SKM-1 (cell line): ENCODE results near the gene CFAP69.

Source experiments
- DNase-seq: peaks from one replicate; lab custom pipeline; 2025; ENCODE audit not compliant: unreplicated experiment; lab: John Stamatoyannopoulos, UW

Gene CFAP69

DNA sequence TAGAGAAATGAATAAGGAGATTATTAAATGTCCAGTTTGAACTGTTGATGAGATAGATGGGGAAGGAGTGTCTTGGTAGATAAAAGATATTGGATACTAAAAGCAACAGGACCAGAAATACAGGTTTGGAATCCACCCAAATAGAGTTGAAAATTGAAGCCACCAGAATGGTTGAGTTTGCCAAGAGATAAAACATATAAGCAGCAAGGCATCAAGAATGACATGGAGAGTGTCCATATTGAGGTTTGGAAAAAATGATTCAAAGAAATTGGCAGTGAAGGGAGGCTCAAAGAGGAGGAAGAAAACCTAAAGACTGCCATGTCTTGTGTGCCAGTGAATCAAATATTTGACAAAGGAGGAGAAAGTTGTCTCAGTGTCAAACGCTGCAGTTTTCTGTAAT is 24.2 kb downstream of the CFAP69 start:
- no peak for DNase-seq

DNA sequence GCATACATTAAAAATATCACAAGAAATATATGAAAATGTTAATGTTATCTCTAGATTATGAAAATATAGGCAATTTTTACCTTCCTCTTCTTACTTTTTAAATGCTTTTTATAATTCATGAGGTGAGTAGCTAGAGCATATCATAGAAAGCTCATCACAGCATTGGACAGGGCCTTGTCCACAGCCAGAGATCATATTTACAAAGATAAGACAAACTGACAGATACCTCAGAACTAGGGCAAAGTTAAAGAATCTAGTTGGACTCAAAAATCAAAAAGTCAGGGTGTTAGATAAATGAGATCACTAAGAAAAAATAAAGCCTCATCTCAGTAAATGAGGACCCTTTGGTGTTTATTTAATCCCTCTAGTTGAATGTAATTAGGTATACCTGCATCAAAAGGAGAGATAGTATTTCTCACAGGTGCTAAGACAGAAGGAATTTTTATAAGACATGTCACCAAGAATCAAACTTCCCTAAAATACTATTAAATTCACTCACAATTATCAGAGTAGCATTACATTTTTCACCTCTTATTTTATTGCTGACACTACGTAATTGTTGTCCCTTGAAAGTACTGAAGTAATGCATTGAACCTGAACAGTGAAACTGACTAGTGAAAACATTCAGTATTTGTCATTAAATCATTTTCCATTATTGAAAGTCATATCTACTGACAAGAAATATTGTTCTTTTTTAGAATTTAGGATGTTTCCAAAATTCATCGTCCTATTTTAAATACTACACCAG is 25.6 kb downstream of the CFAP69 start:
- no peak for DNase-seq

DNA sequence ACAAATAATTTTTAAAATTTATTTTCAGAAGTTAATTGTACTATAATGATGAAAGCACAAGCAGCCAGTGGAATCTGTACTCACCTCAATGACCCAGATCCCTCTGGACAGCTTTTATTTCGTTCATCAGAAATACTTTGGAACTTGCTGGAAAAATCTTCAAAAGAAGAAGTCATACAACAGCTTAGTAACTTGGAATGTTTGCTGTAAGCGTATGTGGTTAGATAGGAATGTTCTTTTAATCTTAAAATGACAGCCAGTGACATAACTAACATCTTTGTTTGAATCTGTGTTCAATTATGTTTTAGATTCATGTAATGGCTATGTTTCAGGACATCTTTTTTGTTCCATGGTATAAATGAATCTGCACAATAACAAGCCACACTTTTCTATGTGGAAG is 26.8 kb downstream of the CFAP69 start:
- DNase-seq = no peak

DNA sequence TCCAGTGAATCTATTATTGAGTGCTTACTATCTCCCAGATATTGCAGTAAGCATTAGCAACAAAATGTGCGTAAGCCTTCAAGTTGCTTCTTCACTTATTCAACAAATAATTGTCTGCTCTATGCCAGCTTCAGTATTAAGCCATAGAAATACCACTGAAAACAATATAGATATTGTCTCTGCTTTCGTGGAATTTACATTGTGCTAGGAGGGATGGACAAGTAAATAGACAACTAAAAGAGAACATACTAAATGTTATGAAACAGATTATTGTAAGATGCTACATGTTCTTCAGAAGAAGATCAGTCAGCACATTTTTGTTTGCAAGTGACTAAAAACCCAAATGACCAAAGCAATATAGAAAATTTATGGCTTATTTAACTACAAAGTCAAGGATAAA is 27.3 kb downstream of the CFAP69 start:
- DNase-seq = no peak

DNA sequence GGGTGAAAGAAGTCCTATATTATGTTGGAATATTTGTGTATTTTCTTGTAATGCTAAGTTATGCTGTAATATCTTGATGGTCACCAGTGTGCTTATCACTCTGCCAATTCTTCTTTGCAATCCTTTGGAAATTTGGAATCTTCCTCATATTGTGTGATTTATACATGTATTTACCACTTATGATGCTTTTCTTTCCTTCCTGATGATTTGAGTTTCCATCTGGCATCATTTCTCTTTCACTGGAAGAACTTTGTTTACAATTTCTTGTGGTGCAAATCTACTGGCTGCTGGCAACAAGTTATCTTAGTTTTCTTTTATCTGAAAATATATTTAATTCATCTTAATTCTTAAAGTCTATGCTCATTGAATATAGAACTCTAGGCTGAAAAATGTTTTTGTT is 29.2 kb downstream of the CFAP69 start:
- DNase-seq = no peak

DNA sequence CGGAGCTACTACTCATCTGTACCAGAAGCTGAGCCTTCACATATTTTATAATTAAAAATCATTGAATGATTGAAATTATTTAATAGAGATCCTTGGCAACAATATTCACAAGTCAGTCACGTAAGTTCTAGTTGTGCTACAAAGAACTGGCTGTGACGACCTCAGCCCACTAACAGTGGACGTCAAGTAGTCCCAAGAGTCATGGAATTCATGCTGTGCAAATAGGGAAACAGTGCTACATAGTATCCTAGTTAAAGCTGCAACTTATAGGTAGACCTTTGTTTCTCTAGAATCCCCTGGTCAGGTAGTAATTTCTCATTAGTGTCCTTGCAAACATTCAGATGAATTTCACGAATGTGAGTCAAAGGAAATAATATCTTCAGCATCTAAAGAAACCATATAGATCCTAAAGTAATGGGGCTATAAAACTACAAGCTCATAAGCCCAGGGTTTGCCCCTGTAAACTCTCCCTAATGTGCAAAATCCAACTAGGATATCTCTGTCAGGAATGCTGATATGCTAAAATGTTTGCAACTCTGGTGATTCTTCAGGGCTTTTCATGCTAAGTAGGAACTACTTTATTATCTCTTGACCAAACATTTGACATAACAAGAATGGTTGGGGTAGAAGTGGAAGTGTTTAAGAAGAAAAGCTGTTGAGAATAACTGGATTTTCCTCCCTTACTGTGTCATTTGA is 31.2 kb downstream of the CFAP69 start:
- no peak for DNase-seq

DNA sequence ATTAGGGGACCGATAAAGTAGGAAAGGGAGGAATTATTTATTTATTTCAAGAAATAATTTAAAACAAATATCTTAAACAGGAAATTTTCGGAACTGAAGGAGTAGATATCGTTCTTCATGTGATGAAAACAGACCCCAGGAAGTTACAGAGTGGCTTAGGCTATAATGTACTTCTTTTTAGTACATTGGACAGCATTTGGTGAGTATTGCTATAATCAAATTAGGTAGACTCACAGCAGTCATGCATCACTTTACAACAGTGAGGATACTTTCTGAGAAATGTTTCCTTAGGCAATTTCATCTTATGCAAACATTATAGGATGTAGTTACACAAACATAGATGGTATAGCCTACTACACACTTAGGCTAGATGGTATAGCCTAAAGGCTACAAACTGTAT is 43.2 kb downstream of the CFAP69 start:
- DNase-seq = no peak

DNA sequence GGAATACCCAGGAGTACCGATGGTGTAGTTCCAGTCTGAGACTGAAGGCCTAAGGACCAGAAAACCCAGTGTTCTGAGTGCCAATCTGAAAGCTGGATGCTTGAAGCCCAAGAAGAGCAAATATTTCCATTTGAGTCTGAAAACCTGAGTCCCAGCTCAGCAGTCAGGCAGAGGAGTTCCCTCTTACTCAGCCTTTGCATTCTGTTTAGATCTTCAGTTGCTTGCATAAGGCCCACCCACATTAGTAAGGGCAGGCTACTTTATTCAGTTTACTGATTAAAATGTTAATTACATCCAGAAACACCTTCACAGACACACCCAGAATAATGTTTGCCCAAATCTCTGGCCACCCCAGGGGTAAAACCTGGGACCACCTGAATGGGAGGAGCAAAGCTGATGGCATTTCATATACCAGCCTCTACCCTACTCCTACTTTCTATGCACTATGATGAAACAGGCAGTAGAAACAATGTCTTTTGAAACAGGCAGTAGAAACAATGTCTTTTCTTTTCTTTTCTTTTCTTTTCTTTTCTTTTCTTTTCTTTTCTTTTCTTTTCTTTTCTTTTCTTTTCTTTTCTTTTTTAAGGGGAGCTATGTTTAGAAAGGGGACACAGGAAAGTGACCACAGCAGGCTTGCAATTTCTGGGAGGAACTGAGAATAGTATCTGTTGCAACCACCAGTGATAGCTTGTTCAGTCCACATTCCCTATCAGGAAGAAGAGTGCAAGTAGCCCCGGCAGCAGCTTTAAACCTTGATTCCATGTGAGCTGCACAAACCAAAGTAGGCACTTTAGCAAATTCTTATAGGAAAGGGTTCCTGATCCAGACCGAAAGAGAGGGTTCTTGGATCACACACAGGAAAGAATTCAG is 45.5 kb downstream of the CFAP69 start:
- no peak for DNase-seq

DNA sequence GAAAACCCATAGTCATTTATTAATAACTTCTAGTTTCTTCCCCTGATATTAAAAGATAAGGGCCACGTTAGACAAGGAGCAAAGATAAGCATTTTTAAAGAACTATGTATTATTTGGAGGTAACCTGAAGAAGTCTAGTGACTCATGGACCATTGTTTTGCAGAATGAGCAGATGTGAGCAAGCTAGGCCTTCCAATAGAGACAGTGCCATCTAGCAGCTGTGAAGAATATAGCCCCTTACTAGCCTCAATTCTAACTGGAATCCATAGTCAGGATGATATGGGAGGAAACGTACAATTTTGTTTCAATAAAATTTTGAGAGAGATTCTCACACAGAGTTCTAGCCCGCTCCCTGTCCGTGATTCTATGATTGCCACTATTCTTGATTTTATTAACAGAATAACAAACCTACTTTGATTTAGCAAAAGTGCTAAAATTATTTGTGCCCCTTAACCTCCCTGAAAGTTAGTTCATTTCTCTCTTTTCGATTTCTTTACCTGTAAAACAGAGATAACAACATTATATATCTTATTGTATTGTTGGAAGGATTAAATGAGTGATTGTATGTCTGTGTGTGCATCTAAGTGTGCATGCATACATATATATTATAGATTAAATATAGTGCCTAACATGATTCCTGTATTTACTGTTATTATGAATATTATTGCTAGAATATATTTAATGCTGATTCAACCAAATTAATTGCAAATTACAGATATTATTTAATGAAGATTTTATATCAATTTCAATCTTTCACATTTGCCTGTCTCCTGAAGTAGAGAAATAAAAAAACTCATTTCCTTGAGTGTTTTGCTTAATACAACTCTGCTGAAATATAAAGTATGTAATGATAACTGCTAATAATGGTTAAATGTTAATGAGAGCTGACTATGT is 53.4 kb downstream of the CFAP69 start:
- peak; percentile 28 for DNase-seq

DNA sequence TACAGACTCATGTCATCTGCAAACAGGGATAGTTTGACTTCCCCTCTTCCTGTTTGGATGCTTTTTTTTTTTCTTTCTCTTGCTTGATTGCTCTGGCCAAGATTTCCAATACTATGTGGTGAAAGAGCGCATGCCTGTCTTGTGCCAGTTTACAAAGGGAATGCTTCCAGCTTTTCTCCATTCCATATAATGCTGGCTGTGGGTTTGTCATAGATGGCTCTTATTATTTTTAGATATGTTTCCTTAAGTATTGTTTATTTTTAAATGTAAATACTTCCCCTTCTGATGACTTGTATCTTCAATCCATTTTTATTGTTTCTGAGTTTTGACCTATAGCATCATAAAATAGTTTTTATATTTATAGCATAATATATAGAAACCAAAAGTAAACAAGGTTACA is 58.3 kb downstream of the CFAP69 start:
- DNase-seq = no peak

DNA sequence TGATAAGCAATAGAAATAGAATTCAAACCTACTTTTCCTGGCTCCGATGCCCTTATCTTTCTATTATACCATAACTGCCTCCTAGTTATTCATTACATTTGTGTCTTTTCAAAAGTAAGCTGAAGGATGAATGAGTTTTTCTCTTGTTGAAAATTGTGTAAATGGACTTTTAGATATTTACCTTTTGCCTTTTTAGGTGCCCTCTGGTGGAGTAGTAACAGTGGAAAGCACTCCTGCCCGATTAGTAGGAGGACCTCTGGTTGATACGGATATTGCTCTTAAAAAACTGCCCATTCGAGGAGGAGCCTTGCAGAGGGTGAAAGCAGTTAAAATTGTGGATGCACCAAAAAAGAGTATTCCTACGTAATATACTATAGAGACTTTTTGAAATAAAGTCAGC is 64.9 kb downstream of the CFAP69 start:
- no peak for DNase-seq

DNA sequence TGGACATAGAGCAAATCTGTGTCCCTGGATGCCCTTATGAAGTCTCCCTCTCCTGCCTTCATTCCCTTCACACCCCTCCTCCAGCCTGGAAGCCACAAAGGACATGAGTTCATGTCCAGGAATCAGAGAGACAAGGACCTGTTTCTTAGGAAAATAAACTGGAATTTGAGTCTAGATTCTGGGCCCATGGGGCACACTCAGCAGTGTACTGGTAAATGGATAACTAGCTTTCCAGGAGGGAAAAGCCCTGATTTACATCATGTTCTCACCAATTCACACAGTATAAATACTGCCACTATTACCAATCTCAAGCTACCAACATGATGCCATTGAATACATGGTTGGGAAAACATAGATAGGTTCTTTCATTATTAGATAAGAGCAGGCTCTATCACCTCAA is 66.2 kb downstream of the CFAP69 start:
- no peak for DNase-seq

DNA sequence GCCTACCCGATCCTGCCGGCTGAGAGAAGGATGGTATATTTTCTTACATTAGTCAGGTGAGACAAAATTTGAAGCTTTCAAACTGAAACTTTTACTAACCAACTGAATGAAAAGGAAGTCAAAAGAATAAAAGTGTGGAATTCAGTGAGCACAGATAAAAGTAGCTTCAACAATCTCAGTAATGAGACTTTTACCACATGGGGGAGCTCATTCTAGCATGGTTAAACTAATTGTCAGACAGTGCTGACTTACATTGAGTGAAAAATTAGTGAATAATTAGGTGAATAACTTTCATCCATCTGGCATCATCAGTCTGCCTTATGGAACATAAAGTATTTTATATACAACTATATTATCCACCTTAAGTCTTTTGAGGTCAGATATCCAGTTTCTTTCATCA is 67.8 kb downstream of the CFAP69 start:
- no peak for DNase-seq

DNA sequence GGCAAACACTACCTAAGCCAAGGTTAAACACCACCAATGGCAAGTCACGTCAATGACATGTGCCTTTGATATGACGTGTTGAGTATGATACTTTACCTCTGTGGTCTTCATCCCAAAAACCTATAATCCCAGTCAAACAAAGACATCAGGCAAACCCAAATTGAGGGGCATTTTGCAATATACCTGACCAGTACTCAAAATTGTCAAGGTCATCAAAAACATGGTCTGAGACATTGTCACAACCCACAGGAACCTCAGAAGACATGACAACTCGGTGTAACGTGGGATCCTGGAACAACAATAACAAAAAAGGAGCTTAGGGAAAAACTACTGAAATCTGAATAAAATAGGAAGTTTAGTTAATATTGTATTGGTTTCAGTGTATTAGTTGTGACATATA is 68.9 kb downstream of the CFAP69 start:
- DNase-seq = no peak

DNA sequence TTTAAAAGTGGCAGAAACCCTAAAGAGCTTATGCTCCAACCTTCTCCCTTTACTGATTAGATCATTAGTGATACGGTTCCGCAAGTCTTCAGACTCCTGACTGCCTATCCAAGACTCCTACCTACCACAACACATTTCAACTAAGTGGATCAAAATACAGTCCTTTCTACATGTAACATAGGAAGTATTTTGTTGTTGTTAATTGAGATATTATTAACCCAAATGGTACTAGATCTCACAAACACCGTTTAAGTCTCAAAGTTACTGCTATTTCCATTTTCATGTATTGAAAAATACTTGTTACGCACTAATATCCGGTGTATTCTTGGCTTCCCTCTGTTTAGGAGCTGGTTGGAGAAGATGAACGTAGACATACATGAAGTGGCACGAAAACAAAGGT is 75.0 kb downstream of the CFAP69 start:
- no peak for DNase-seq

DNA sequence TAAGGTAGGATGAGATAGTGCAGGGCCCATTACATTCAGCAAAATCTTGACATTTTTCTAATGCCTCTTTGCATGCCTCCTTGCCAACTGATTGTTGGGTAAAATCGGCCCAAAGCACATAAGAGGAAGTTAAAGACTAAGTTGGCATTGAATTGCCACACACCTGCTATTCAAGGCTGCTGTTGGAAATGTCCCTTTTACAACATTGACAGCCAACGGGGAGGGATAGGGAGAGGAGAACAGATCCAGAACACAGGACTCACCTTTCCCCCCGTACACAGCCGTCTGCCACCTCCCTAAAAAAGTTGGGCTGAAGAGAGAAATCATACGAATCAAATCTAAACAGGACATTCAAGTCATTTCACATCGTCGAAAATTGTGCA is 75.4 kb downstream of the CFAP69 start:
- no peak for DNase-seq

DNA sequence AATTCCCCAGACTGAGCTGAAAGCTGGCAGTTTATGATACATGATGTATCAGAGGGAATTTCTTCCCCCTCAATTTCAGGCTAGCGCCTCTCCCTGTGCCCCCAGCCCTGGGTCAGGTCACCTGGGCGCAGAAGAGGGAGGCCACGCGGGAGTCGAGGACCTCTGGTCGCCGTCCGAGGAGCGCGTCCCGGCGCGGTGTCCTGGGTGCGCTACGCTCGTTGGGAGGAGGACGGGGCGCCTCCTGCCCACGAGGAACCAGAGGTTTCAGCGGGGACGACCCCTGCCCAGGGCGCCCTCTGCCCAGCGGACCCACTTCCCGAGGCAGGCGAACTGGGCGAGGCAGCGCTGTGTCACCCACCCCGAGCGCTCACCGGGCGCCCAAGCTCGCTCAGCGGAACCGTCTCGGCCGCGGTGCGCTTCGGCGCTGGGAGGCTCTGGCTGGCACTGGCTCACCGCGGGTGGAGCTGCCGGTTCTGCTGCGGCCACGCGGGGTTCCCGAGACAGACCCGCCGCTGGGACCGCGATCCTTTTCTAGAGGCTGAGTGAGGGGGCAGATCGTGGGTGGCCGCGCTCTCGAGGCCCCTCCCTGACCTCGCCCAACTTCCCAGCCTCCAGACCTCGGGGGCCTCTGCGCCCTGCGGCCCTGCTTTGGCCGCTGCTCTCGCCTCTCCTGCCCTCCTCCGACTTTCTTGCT is 76.0 kb downstream of the CFAP69 start, which contains the start of gene FAM237B:
FAM237B (minus strand) TSS at position 504 of the 694 bp plus-strand sequence. CDS start 1,556 bp downstream, outside the sequence.
- no peak for DNase-seq

DNA sequence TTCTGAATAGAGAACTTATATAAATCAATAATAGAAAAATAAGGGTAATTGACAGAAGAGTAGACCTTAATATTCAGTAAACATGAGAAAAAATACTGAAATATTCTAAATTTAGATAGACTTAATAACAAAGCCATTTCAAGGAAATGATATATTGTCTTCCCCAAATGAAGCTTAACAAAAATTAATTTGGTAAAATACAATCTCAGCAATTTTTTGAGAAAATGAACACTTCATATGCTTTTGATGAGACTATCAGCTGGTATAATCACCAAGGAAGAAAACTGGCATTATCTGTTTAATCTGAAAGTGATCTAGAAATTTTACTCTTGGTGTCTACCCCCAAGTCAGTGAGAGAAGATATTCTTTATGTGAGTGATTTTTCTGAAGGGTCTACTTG is 77.9 kb downstream of the CFAP69 start:
- DNase-seq = no peak

DNA sequence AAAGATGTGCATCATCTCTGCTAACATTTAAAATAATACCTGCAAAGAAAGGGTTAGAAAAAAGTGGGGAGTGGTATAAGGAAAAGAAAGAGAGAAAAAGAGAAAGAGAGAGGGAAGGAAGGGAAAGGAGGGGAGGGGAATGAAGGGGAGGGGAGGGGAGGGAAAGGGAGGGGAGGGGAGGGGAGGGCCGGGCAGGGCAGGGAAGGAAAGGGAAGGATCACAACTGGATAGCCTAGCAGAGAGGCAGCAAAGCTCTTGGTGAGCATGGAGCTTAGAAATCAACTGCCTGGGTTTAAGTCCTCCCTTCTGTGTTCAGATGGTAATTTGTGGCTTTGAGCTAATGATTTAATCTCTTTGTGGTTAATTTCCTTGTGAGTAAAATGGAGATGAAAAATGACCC is 81.5 kb downstream of the CFAP69 start:
- DNase-seq = no peak

DNA sequence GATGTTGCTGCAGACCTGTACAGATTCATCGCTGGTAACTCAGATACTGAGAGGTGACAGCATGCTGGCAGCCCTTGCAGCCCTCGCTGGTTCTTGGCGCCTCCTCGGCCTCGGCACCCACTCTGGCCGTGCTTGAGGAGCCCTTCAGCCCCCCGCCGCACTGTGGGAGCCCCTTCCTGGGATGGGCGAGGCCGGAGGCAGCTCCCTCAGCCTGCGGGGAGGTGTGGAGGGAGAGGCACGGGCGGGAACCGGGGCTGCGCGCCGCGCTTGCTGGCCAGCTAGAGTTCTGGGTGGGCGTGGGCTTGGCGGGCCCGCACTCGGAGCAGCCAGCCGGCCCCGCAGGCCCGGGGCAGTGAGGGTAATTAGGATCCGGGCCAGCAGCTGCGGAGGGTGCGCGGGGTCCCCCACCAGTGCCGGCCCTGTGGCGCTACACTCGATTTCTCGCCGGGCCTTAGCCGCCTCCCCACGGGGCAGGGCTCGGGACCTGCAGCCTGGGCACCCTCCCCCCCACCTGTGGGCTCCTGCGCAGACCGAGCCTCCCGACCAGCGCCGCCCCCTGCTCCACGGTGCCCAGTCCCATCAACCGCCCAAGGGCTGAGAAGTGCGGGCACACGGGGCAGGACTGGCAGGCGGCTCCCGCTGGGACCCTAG is 89.3 kb downstream of the CFAP69 start:
- DNase-seq = no peak
